ENCODE measurements around the gene PCARE. TPM values are rescaled to one million over a fixed set of nuclear protein-coding genes. Genes with fewer than 3 reads are reported as not detected.

The PCARE gene
- total and polyA plus RNA-seq, 2 of the 8 experiments (the other 6 are each of a cell fraction or from before 2014, with no cell fraction given) = not detected

DNA sequence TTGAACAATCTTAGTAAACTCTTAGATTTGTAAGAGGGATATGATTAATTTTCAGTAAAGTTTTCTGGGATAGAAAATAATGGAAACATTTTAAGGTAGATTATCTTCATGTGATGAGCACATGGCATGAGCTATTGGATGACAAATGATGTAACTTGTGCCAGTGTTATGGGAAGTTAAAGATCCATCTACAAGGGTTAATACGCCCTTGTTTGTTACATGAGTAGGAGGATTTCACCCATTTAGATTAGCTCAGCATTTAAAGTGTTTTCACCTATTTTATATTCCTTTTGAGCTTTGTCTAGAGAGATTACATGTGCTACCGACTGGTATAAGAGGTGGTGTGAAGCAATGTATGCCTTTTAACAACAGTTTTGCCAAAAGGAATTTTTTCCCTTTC is 46.5 kb upstream of the PCARE start (continued):
- TF ChIP-seq, protein P1, sequence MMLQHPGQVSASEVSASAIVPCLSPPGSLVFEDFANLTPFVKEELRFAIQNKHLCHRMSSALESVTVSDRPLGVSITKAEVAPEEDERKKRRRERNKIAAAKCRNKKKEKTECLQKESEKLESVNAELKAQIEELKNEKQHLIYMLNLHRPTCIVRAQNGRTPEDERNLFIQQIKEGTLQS (IDR thresholded peaks at IDR 0.05; ENCODE audit: insufficient read depth, low read depth, low read length) = no peak

Data from H1 (cell line).